Cardiac muscle cell (in vitro differentiated cells and primary cell): Measurements from ENCODE around the gene ELN. TPM values are rescaled to one million over a fixed set of nuclear protein-coding genes. Genes with fewer than 3 reads are reported as not detected.

ENCODE experiments used
- DNase-seq, 2 donors: peaks; one replicate each; pipeline versions ENCODE4 v3.0.0 to v3.0.0-alpha.2; 2010 to 2017; ENCODE audit warnings: low read depth in 1 of 2, low spot score in 1 of 2
- H3K27ac ChIP-seq: fragments of 200-600 bp; sonication (generic); 2 replicates; pipeline ENCODE4 v1.5.1; 2016
- H3K27me3 ChIP-seq: fragments of 200-600 bp; sonication (generic); 2 replicates; pipeline ENCODE4 v1.6.0; 2016; ENCODE audit warnings: control low read depth
- H3K36me3 ChIP-seq: fragments of 200-600 bp; sonication (generic); 2 replicates; pipeline ENCODE4 v1.5.1; 2016; ENCODE audit warnings: control low read depth
- H3K4me1 ChIP-seq: fragments of 200-600 bp; sonication (generic); 2 replicates; pipeline ENCODE4 v1.8.1; 2017; ENCODE audit warnings: low read depth, mild to moderate bottlenecking, mixed run types
- H3K4me3 ChIP-seq: fragments of 200-600 bp; sonication (generic); 2 replicates; pipeline ENCODE4 v1.5.1; 2016; ENCODE audit warnings: mild to moderate bottlenecking
- H3K9me3 ChIP-seq: fragments of 200-600 bp; sonication (generic); 2 replicates; pipeline ENCODE4 v1.5.1; 2017; ENCODE audit warnings: low read depth, mild to moderate bottlenecking, control low read depth
- CTCF ChIP-seq: IDR thresholded peaks from 2 replicates; pipeline ENCODE4 v1.5.1; 2012; ENCODE audit warnings: low read depth, mild to moderate bottlenecking, low read length
- polyA plus RNA-seq: library from polyadenylated mRNA; unstranded; fragments of >200 nt; fragmentation: Nextera tagmentation; extraction: Ambion mirVana; gene quantifications from 2 replicates; pipeline ENCODE4 v1.2.1, GENCODE V29; 2016
- total RNA-seq: library from RNA; depleted of rRNA; stranded (reverse); fragments of >200 nt; gene quantifications from 2 replicates; pipeline ENCODE4 v1.2.3, GENCODE V29; 2016

ELN gene
- total and polyA plus RNA-seq, 2 experiments from 2014 or later = 0.77 TPM; not detected in 1

- Histone ChIP-seq H3K27me3 (no peaks in the 10 kb centered on the region), H3K4me1 (no peaks in the 10 kb centered on the region), H3K4me3 (no peak overlapping the region), H3K9me3 (no peaks in the 10 kb centered on the region), H3K27ac (no peak overlapping the region), H3K36me3 (no peaks in the 10 kb centered on the region)
- peak in 1 of 2 donors; percentile 47 for DNase-seq
- TF ChIP-seq CTCF = no peak
Measured at GRCh38 chr7:74051193-74051592, 23.2 kb downstream of the ELN start.

- Histone ChIP-seq H3K27me3 (no peaks in the 10 kb centered on the region), H3K4me3 (no peak overlapping the region), H3K9me3 (no peaks in the 10 kb centered on the region), H3K27ac (no peak overlapping the region), H3K4me1 (no peaks in the 10 kb centered on the region), H3K36me3 (no peaks in the 10 kb centered on the region)
- DNase-seq = peak; percentile 30 to 34
- TF ChIP-seq CTCF = peak; percentile 39
Measured at GRCh38 chr7:74051629-74052410, 23.8 kb downstream of the ELN start.

- Histone ChIP-seq H3K4me1 (no peaks in the 10 kb centered on the region), H3K9me3 (no peaks in the 10 kb centered on the region), H3K27me3 (no peaks in the 10 kb centered on the region), H3K36me3 (no peaks in the 10 kb centered on the region), H3K27ac (no peak overlapping the region), H3K4me3 (no peak overlapping the region)
- DNase-seq = no peak
- TF ChIP-seq CTCF = no peak
Measured at GRCh38 chr7:74052628-74053027, 24.7 kb downstream of the ELN start.

GRCh38 chr7:74053589-74054186, 25.7 kb downstream of the ELN start:
- Histone ChIP-seq H3K36me3 (no peaks in the 10 kb centered on the region), H3K4me1 (no peaks in the 10 kb centered on the region), H3K27ac (no peak overlapping the region), H3K27me3 (no peaks in the 10 kb centered on the region), H3K4me3 (no peak overlapping the region), H3K9me3 (no peaks in the 10 kb centered on the region)
- no peak for DNase-seq
- TF ChIP-seq CTCF = no peak

GRCh38 chr7:74056096-74056915, 28.3 kb downstream of the ELN start:
- no peak for TF ChIP-seq CTCF
- Histone ChIP-seq H3K27me3 (no peaks in the 10 kb centered on the region), H3K4me1 (no peaks in the 10 kb centered on the region), H3K4me3 (no peak overlapping the region), H3K9me3 (no peaks in the 10 kb centered on the region), H3K27ac (no peak overlapping the region), H3K36me3 (no peaks in the 10 kb centered on the region)
- no peak for DNase-seq
